ENCODE results near the gene GPR42. TPM values are rescaled to one million over a fixed set of nuclear protein-coding genes. Genes with fewer than 3 reads are reported as not detected.
"Not testable (repeated sequence)": the region's sequence is repeated elsewhere in the genome, so short reads cannot be mapped to it uniquely, and the experiment has no call there.

GPR42 gene
- total RNA-seq, 1 experiment from 2014 or later = not detected

DNA sequence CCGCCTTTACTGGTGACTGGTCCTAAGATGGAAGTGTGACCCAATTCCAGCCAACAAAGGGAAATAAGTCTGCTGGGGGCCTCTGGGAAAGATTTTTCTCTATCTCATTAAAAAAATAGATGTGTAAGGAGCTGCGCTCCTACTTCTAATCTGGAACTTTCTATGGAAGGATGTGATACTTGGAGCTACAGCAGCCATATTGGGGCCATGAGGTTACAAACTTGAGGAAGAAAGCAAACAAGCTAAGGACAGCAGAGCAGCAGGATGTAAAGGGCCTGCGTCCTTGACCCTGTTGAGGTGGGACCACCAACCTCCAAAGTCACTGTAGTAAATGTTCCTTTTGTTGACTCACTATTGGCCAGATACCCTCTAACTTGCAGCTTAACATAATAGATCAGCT is 7.5 kb downstream of the GPR42 start:
- ChIA-PET CTCF (interaction anchor here (0.6 to 1.1 kb wide), 3 partner anchors 12 to 90 kb away, joined by 3 read pairs; no protein-coding TSS in a partner anchor), POLR2A (no interaction called here)
- peaks cover 58% of the 10 kb centered on the region for H3K27me3 Mint-ChIP-seq (ENCODE audit: insufficient read depth, unreplicated experiment)
- intact Hi-C loops (cut with micrococcal nuclease) = no loop called here
- H3K4me3 Mint-ChIP-seq (ENCODE audit: unreplicated experiment) = no peak overlapping the region
- no TSS peak for BruUV-seq (replicated peaks)
- H3K4me1 Mint-ChIP-seq (ENCODE audit: insufficient read depth, unreplicated experiment) = no peaks in the 10 kb centered on the region
- no peak for DNase-seq (ENCODE audit: unreplicated experiment)
- H3K36me3 Mint-ChIP-seq (ENCODE audit: insufficient read depth, unreplicated experiment) = no peaks in the 10 kb centered on the region
- TF ChIP-seq, protein P1, sequence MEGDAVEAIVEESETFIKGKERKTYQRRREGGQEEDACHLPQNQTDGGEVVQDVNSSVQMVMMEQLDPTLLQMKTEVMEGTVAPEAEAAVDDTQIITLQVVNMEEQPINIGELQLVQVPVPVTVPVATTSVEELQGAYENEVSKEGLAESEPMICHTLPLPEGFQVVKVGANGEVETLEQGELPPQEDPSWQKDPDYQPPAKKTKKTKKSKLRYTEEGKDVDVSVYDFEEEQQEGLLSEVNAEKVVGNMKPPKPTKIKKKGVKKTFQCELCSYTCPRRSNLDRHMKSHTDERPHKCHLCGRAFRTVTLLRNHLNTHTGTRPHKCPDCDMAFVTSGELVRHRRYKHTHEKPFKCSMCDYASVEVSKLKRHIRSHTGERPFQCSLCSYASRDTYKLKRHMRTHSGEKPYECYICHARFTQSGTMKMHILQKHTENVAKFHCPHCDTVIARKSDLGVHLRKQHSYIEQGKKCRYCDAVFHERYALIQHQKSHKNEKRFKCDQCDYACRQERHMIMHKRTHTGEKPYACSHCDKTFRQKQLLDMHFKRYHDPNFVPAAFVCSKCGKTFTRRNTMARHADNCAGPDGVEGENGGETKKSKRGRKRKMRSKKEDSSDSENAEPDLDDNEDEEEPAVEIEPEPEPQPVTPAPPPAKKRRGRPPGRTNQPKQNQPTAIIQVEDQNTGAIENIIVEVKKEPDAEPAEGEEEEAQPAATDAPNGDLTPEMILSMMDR (IDR thresholded peaks at IDR 0.05; ENCODE audit: unreplicated experiment) = no peak
- no peaks in the 10 kb centered on the region for H3K9me3 Mint-ChIP-seq (ENCODE audit: unreplicated experiment)
- H3K27ac Mint-ChIP-seq (ENCODE audit: low read depth, unreplicated experiment) = no peak overlapping the region

DNA sequence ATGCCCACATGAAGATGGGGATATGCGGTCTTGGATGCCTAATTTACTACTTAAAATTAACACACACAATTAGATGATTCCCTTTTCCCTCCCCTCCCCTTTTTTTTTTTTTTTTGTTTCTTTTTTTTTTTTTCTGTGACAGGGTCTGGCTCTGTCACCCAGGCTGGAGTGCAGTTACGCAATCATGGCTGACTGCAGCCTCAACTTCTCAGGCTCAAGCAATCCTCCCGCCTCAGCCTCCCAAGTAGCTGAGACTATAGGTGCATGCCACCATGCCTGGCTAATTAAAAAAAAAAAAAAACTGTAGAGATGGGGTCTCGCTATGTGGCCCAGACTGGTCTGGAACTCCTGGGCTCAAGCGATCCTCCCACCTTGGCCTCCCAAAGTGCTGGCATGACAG is 8.7 kb downstream of the GPR42 start:
- POLR2A ChIA-PET = interaction anchor here (0.6 kb wide), 1 partner anchor 292 kb away, joined by 3 read pairs; no protein-coding TSS in a partner anchor
- H3K4me1 Mint-ChIP-seq (ENCODE audit: insufficient read depth, unreplicated experiment); DNase-seq (ENCODE audit: unreplicated experiment); H3K4me3 Mint-ChIP-seq (ENCODE audit: unreplicated experiment); H3K36me3 Mint-ChIP-seq (ENCODE audit: insufficient read depth, unreplicated experiment); intact Hi-C loops (cut with micrococcal nuclease); H3K27ac Mint-ChIP-seq (ENCODE audit: low read depth, unreplicated experiment); H3K9me3 Mint-ChIP-seq (ENCODE audit: unreplicated experiment); BruUV-seq (replicated peaks): not testable (repeated sequence)
- H3K27me3 Mint-ChIP-seq (ENCODE audit: insufficient read depth, unreplicated experiment) = peaks cover 46% of the 10 kb centered on the region
- CTCF ChIA-PET = interaction anchor here (0.7 kb wide), 1 partner anchor 847 kb away, joined by 3 read pairs; no protein-coding TSS in a partner anchor

DNA sequence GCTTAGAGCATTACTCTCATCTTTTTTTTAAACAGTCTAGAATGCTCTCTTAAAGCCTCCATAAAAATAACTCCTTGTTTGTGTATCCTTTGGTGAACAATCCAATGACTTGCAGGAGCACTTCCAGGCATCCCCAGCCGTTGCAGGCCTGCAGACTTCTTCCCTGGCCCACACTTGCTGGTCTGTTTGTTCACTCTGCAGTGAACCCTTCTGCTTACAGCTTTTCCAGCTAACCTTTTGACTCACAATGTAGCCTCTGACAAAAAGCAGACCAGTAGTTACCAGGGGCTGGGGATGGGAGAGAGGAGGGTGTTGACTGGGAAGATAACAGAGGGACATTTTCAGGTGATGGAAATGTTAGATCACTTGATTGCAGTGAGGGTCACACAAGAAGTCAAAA is 9.1 kb downstream of the GPR42 start:
- H3K4me1 Mint-ChIP-seq (ENCODE audit: insufficient read depth, unreplicated experiment) = no peaks in the 10 kb centered on the region
- ChIA-PET POLR2A (interaction anchor here (1.1 kb wide), 1 partner anchor 107 kb away, joined by 3 read pairs; no protein-coding TSS in a partner anchor), CTCF (no interaction called here)
- no peaks in the 10 kb centered on the region for H3K9me3 Mint-ChIP-seq (ENCODE audit: unreplicated experiment)
- BruUV-seq (replicated peaks) = no TSS peak
- TF ChIP-seq, protein P1 (IDR thresholded peaks at IDR 0.05; ENCODE audit: unreplicated experiment) = no peak
- H3K4me3 Mint-ChIP-seq (ENCODE audit: unreplicated experiment) = no peak overlapping the region
- peaks cover 5% of the 10 kb centered on the region for H3K36me3 Mint-ChIP-seq (ENCODE audit: insufficient read depth, unreplicated experiment)
- DNase-seq (ENCODE audit: unreplicated experiment) = no peak
- H3K27me3 Mint-ChIP-seq (ENCODE audit: insufficient read depth, unreplicated experiment) = peaks cover 42% of the 10 kb centered on the region
- intact Hi-C loops (cut with micrococcal nuclease) = no loop called here
- no peak overlapping the region for H3K27ac Mint-ChIP-seq (ENCODE audit: low read depth, unreplicated experiment)

DNA sequence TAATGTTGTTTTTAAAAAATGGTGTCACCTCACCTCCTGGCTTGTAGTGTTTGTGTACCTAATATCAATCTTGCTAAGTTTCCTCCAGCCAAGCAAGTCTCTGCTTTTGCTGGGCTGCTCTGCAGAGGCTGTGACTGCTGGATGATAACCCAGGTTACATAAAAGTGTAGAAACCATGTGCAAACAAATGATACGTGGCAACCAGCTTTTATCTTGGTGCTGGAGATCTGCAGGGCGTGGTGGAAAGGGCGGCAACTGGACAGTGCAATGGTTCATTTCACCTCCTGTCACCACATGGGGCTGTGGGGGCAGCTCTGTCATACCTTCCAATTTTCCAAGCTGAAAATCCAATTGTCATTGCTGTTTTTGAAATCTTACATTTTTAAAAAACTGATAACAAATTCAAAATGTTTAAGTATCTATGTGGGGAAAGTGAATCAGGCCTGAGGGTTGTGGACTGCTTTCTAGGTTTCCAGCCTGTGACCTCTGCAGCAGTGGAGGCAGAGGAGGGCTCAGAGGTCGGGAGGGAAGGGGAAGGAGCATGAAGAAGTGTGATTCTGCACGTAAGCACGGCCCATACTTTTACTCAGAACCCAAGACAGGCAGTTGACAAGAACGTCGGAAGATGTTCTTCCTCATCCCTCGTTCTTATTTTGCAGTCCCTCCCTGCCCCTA is 9.7 kb downstream of the GPR42 start:
- Mint-ChIP-seq H3K27ac (ENCODE audit: low read depth, unreplicated experiment) (no peak overlapping the region), H3K4me1 (ENCODE audit: insufficient read depth, unreplicated experiment) (no peaks in the 10 kb centered on the region), H3K36me3 (ENCODE audit: insufficient read depth, unreplicated experiment) (peaks cover 6% of the 10 kb centered on the region), H3K9me3 (ENCODE audit: unreplicated experiment) (no peaks in the 10 kb centered on the region), H3K27me3 (ENCODE audit: insufficient read depth, unreplicated experiment) (peaks cover 36% of the 10 kb centered on the region), H3K4me3 (ENCODE audit: unreplicated experiment) (no peak overlapping the region)
- BruUV-seq (replicated peaks) = no TSS peak
- POLR2A ChIA-PET = interaction anchor here (1.1 kb wide), 1 partner anchor 106 kb away, joined by 3 read pairs; no protein-coding TSS in a partner anchor
- intact Hi-C loops (cut with micrococcal nuclease) = no loop called here
- no peak for DNase-seq (ENCODE audit: unreplicated experiment)
- TF ChIP-seq, protein P1 (IDR thresholded peaks at IDR 0.05; ENCODE audit: unreplicated experiment) = no peak
- CTCF ChIA-PET = interaction anchor here (0.6 kb wide), 1 partner anchor 24 kb away, joined by 3 read pairs; no protein-coding TSS in a partner anchor
